H1 (cell line): ENCODE results near the gene TDRD9. TPM values are rescaled to one million over a fixed set of nuclear protein-coding genes. Genes with fewer than 3 reads are reported as not detected.

Source experiments
- CTCF ChIA-PET: fragments of 300-600 bp; sonication (Branson Sonifier 250); formaldehyde crosslinking; loops from one replicate; lab custom pipeline; 2021; ENCODE audit not compliant: partially characterized antibody; lab: Charles Lee
- POLR2A ChIA-PET: fragments of 300-600 bp; sonication (Branson Sonifier 250); formaldehyde crosslinking; loops from one replicate; lab custom pipeline; 2021; ENCODE audit warnings: inconsistent platforms; ENCODE audit not compliant: partially characterized antibody; lab: Charles Lee
- DNase-seq, 2 experiments: peaks; one replicate each; pipeline versions ENCODE4 v3.0.0 to v3.0.0-alpha.2; 2010 to 2022; ENCODE audit warnings: low spot score in 2 of 2, low read depth in 1 of 2, mixed read lengths in 1 of 2
- FAIRE-seq: peaks from 2 replicates; lab custom pipeline; 2011; peaks lifted over from hg19 to GRCh38; lab: Jason Lieb, UNC
- H2AFZ ChIP-seq: 2 replicates; pipeline ENCODE4 v1.8.1; 2012; ENCODE audit warnings: low read length, inconsistent platforms
- H2AK5ac ChIP-seq: 2 replicates; pipeline ENCODE4 v1.6.1; 2013; ENCODE audit warnings: low read depth, low read length
- H2BK120ac ChIP-seq: replicated peaks from 2 replicates; pipeline ENCODE3; 2013; ENCODE audit warnings: low read depth, low read length, inconsistent platforms
- H2BK12ac ChIP-seq: 2 replicates; pipeline ENCODE4 v1.6.1; 2013; ENCODE audit warnings: low read depth, low read length
- H2BK15ac ChIP-seq: 2 replicates; pipeline ENCODE4 v1.6.1; 2013; ENCODE audit warnings: low read length
- H2BK20ac ChIP-seq: 2 replicates; pipeline ENCODE4 v1.6.1; 2013; ENCODE audit warnings: low read length
- H2BK5ac ChIP-seq: 2 replicates; pipeline ENCODE4 v1.6.1; 2013; ENCODE audit warnings: low read depth, low read length
- H3K14ac ChIP-seq: 2 replicates; pipeline ENCODE4 v1.6.1; 2013; ENCODE audit warnings: inconsistent platforms; ENCODE audit not compliant: insufficient read length
- H3K18ac ChIP-seq: 2 replicates; pipeline ENCODE4 v1.6.1; 2013; ENCODE audit warnings: low read length; ENCODE audit errors: extremely low read depth
- H3K23ac ChIP-seq: 2 replicates; pipeline ENCODE4 v1.6.1; 2013; ENCODE audit warnings: inconsistent platforms; ENCODE audit not compliant: insufficient read length
- H3K23me2 ChIP-seq: 2 replicates; pipeline ENCODE4 v1.6.1; 2013; ENCODE audit warnings: low read depth, low read length
- H3K27ac ChIP-seq: 2 replicates; pipeline ENCODE4 v1.6.1; 2011; ENCODE audit warnings: low read depth, low read length, inconsistent platforms
- H3K27me3 ChIP-seq, 4 experiments: replicated peaks in 1 of 4; 1 replicate in 1 of 4; 2 replicates in 3 of 4; pipeline versions ENCODE4 v1.6.1 to v1.8.1; 2011 to 2013; ENCODE audit warnings: low read length in 3 of 4, mild to moderate bottlenecking in 3 of 4, inconsistent platforms in 2 of 4, mixed read lengths in 2 of 4, moderate library complexity in 1 of 4; ENCODE audit not compliant: control insufficient read depth in 3 of 4, insufficient read depth in 3 of 4; ENCODE audit errors: extremely low read depth in 1 of 4
- H3K36me3 ChIP-seq, 4 experiments: 2 replicates each; pipeline versions ENCODE4 v1.6.1 to v1.8.1; 2011 to 2013; ENCODE audit warnings: mild to moderate bottlenecking in 4 of 4, low read length in 3 of 4, moderate library complexity in 2 of 4, control low read depth in 1 of 4, inconsistent platforms in 1 of 4; ENCODE audit not compliant: insufficient read depth in 4 of 4, control insufficient read depth in 2 of 4
- H3K4ac ChIP-seq: replicated peaks from 2 replicates; pipeline ENCODE3; 2013; ENCODE audit warnings: low read length, low read depth, mixed read lengths, inconsistent platforms; ENCODE audit not compliant: insufficient read length
- H3K4me1 ChIP-seq, 4 experiments: replicated peaks in 1 of 4; 1 replicate in 1 of 4; 2 replicates in 3 of 4; pipeline versions ENCODE4 v1.6.1 to v1.8.1; 2011 to 2013; ENCODE audit warnings: low read length in 3 of 4, inconsistent platforms in 2 of 4, mixed read lengths in 1 of 4; ENCODE audit not compliant: insufficient read depth in 4 of 4, control insufficient read depth in 3 of 4
- H3K4me2 ChIP-seq, 2 experiments: 2 replicates each; pipeline versions ENCODE4 v1.6.1 to v1.8.1; 2011 to 2013; ENCODE audit warnings: low read depth in 2 of 2, low read length in 2 of 2, control low read depth in 1 of 2, inconsistent platforms in 1 of 2, mild to moderate bottlenecking in 1 of 2; ENCODE audit not compliant: insufficient read depth in 1 of 2
- H3K4me3 ChIP-seq, 4 experiments: fragments of 200-600, 300-600 bp in 1 of 4; sonication (generic), shearing (Covaris generic), sonication (Bioruptor Twin) in 1 of 4; 2 replicates each; pipeline versions ENCODE4 v1.5.1 to v1.8.1; 2011 to 2016; ENCODE audit warnings: low read length in 4 of 4, low read depth in 3 of 4, control low read depth in 2 of 4, inconsistent platforms in 2 of 4, mild to moderate bottlenecking in 2 of 4, mixed read lengths in 1 of 4, moderate library complexity in 1 of 4; ENCODE audit not compliant: insufficient read depth in 2 of 4; ENCODE audit errors: extremely low read depth in 1 of 4
- H3K56ac ChIP-seq: replicated peaks from 2 replicates; pipeline ENCODE3; 2013; ENCODE audit warnings: low read depth, mild to moderate bottlenecking, mixed read lengths, low read length, inconsistent platforms; ENCODE audit not compliant: insufficient read length
- H3K79me1 ChIP-seq: 2 replicates; pipeline ENCODE4 v1.6.1; 2013; ENCODE audit warnings: low read depth, low read length, control low read depth
- H3K79me2 ChIP-seq, 2 experiments: 2 replicates each; pipeline versions ENCODE4 v1.6.1 to v1.8.1; 2012 to 2013; ENCODE audit warnings: low read length in 2 of 2, mild to moderate bottlenecking in 2 of 2, inconsistent platforms in 1 of 2; ENCODE audit not compliant: insufficient read depth in 2 of 2, control insufficient read depth in 1 of 2
- H3K9ac ChIP-seq, 4 experiments: replicated peaks in 1 of 4; 1 replicate in 1 of 4; 2 replicates in 3 of 4; pipeline versions ENCODE4 v1.6.1 to v1.8.1; 2011 to 2013; ENCODE audit warnings: low read depth in 3 of 4, low read length in 3 of 4, control low read depth in 2 of 4, mild to moderate bottlenecking in 2 of 4, moderate library complexity in 2 of 4, inconsistent platforms in 1 of 4; ENCODE audit errors: extremely low read depth in 1 of 4
- H3K9me3 ChIP-seq, 2 experiments: 2 replicates each; pipeline versions ENCODE4 v1.6.1 to v1.8.1; 2012 to 2013; ENCODE audit warnings: mild to moderate bottlenecking in 2 of 2, moderate library complexity in 2 of 2, control low read depth in 1 of 2, inconsistent platforms in 1 of 2, low read depth in 1 of 2, low read length in 1 of 2, mixed read lengths in 1 of 2; ENCODE audit not compliant: insufficient read depth in 2 of 2
- H4K20me1 ChIP-seq, 2 experiments: replicated peaks in 1 of 2; 2 replicates each; pipeline versions ENCODE3 to v1.8.1; 2011 to 2013; ENCODE audit warnings: inconsistent platforms in 2 of 2, low read length in 2 of 2, mild to moderate bottlenecking in 1 of 2; ENCODE audit not compliant: insufficient read depth in 2 of 2, control insufficient read depth in 1 of 2
- H4K5ac ChIP-seq: 2 replicates; pipeline ENCODE4 v1.6.1; 2013; ENCODE audit warnings: low read length, low read depth, mixed read lengths, inconsistent platforms; ENCODE audit not compliant: insufficient read length
- H4K8ac ChIP-seq: 2 replicates; pipeline ENCODE4 v1.8.0; 2013; ENCODE audit warnings: mild to moderate bottlenecking, moderate library complexity, low read length, inconsistent platforms; ENCODE audit not compliant: insufficient read depth; ENCODE audit errors: extremely low read depth
- H4K91ac ChIP-seq: replicated peaks from 2 replicates; pipeline ENCODE3; 2013; ENCODE audit warnings: low read length, mixed read lengths, inconsistent platforms; ENCODE audit not compliant: insufficient read length
- CTCF ChIP-seq, 3 experiments: IDR thresholded peaks; 1 replicate in 2 of 3; 2 replicates in 1 of 3; pipeline versions ENCODE4 v1.5.1 to v1.6.1; 2011; ENCODE audit warnings: low read length in 3 of 3, mild to moderate bottlenecking in 3 of 3, inconsistent platforms in 2 of 3, low read depth in 1 of 3, moderate library complexity in 1 of 3; ENCODE audit not compliant: insufficient read depth in 1 of 3; ENCODE audit errors: control extremely low read depth in 1 of 3
- RAD21 ChIP-seq, 2 experiments: IDR thresholded peaks in 1 of 2; conservative IDR thresholded peaks in 1 of 2; 2 replicates each; pipeline ENCODE4 v1.6.1; 2011; ENCODE audit warnings: low read depth in 2 of 2, low read length in 2 of 2, improper control_type of control experiment in 1 of 2, inconsistent platforms in 1 of 2, mild to moderate bottlenecking in 1 of 2, moderate library complexity in 1 of 2
- ZNF274 ChIP-seq: IDR thresholded peaks from 2 replicates; pipeline ENCODE4 v1.7.0; 2012; ENCODE audit warnings: low read length, borderline replicate concordance; ENCODE audit errors: extremely low read depth
- WGBS, 2 experiments: shearing (Covaris generic) in 1 of 2; methylation state at CpG; one replicate each; pipeline versions ENCODE4 v1.1.6 to v1.1.7; 2013 to 2015; ENCODE audit warnings: low lambda C conversion rate in 2 of 2, mixed read lengths in 2 of 2, inconsistent platforms in 1 of 2, low coverage in 1 of 2, missing lambda C conversion rate in 1 of 2; ENCODE audit not compliant: insufficient replicate concordance in 2 of 2, insufficient coverage in 1 of 2, insufficient read length in 1 of 2; ENCODE audit errors: extremely low coverage in 1 of 2, missing lambda C conversion rate in 1 of 2; 5-methylcytosine and 5-hydroxymethylcytosine counted together
- polyA plus RNA-seq, 7 experiments: library from polyadenylated mRNA; depleted of rRNA in 3 of 7; stranded (reverse) in 5 of 7; unstranded in 2 of 7; fragments of >200 nt in 5 of 7; fragments of 200-250 nt in 2 of 7; gene quantifications; 1 replicate in 5 of 7; 2 replicates in 1 of 7; 4 replicates in 1 of 7; pipeline versions ENCODE4 v1.2.1 to v1.2.3, GENCODE V29; 2011 to 2013; ENCODE audit warnings: missing spikeins in 2 of 7, mixed read lengths in 2 of 7
- total RNA-seq: library from RNA; stranded (reverse); fragmentation: NEBNext Ultra II Directional; extraction: Animal tissue kit (Norgen Biotek cat#: 25700); gene quantifications from 2 replicates; pipeline ENCODE4 v1.2.1, GENCODE V29; 2021

Gene TDRD9
- total and polyA plus RNA-seq, 2 of the 8 experiments (the other 6 are each of a cell fraction or from before 2014, with no cell fraction given), result not detected

- Histone ChIP-seq H3K79me1 (no peaks in the 10 kb centered on the region), H2BK120ac (no peak overlapping the region), H3K4me1 (no peaks in the 10 kb centered on the region), H2AK5ac (no peak overlapping the region), H3K27me3 (no peaks in the 10 kb centered on the region; a peak in 1 of 7 replicates), H2BK5ac (no peak overlapping the region), H3K9ac (no peak overlapping the region), H2BK12ac (no peak overlapping the region), H4K91ac (no peak overlapping the region), H3K23ac (no peak overlapping the region), H3K4me2 (no peak overlapping the region), H4K5ac (no peak overlapping the region), H3K18ac (no peak overlapping the region), H3K79me2 (no peaks in the 10 kb centered on the region), H3K4ac (no peak overlapping the region), H3K36me3 (no peaks in the 10 kb centered on the region), H3K9me3 (no peaks in the 10 kb centered on the region), H4K8ac (no peak overlapping the region), H3K4me3 (no peak overlapping the region), H2AFZ (no peak overlapping the region), H3K14ac (no peak overlapping the region), H2BK20ac (no peak overlapping the region), H3K23me2 (no peaks in the 10 kb centered on the region), H3K27ac (no peak overlapping the region), H4K20me1 (no peaks in the 10 kb centered on the region), H3K56ac (no peak overlapping the region), H2BK15ac (no peak overlapping the region)
- 80% methylated on average over 4 of the region's 4 CpGs; no CpG with 5 or more reads in 1 of the 2 experiments for WGBS, 2 experiments
- FAIRE-seq (peak; percentile 65), DNase-seq (no peak)
- ChIA-PET CTCF (interaction anchor here (0.5 to 2.0 kb wide), 17 partner anchors 9 to 192 kb away, joined by 3 to 8 read pairs (median 3); no protein-coding TSS in a partner anchor), POLR2A (interaction anchor here (1.4 kb wide), 1 partner anchor 285 kb away, joined by 4 read pairs; the partner anchor contains the start of genes XRCC3 and ZFYVE21)
- TF ChIP-seq CTCF (IDR thresholded peaks at IDR 0.05; ENCODE audit: control extremely low read depth in 1 of 3, insufficient read depth in 1 of 3, low read depth in 1 of 3, low read length in 3 of 3), result peak; percentile 66 to 91 (median 82)
- no peak for TF ChIP-seq ZNF274
- TF ChIP-seq RAD21 (IDR thresholded peaks at IDR 0.05 in 1 of 2, conservative IDR thresholded peaks at IDR 0.05 in 1 of 2; ENCODE audit: low read depth in 2 of 2, low read length in 2 of 2), result peak; percentile 74 to 78
Observed at GRCh38 chr14:104001003-104001402, 72.7 kb downstream of the TDRD9 start.
